ENCODE results near the gene GLB1L2. TPM values are rescaled to one million over a fixed set of nuclear protein-coding genes. Genes with fewer than 3 reads are reported as not detected.

The GLB1L2 gene
- polyA plus RNA-seq, 1 experiment: 0.11 TPM

DNA sequence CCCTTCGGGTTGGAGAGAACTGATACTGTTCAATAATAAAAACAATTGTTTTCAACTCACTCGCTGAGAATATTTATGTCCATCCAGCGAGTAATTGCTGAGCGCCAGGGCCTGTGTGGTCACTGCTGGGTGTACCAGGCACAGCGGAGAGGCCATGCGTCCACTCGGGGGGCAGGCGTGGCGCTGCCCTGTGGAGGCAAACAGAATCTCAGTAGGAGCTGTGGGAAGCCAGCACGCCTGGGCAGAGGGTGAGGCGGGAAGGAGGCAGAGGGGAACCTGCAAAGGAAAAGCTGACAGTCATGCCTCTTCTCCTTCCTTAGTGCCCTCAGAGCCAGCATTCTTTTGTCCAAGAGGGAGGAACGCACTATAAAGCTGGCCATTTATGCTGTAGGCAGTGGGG, 44.2 kb upstream of the GLB1L2 start:
- DNase-seq (ENCODE audit: low read depth, low spot score): no peak
- ChIA-PET POLR2A (no interaction called here), CTCF (no interaction called here)
- H3K4me3 ChIP-seq (ENCODE audit: low read depth, low read length): no peak overlapping the region
- no peaks in the 10 kb centered on the region; the same call in 1 of the 2 replicates for H3K9me3 ChIP-seq (ENCODE audit: control insufficient read depth, insufficient read depth, low read length)
- H3K27ac ChIP-seq (ENCODE audit: low read depth, low read length): no peak overlapping the region
- no peaks in the 10 kb centered on the region for H3K27me3 ChIP-seq (ENCODE audit: control insufficient read depth, insufficient read depth, low read length)
- TF ChIP-seq, protein P1, sequence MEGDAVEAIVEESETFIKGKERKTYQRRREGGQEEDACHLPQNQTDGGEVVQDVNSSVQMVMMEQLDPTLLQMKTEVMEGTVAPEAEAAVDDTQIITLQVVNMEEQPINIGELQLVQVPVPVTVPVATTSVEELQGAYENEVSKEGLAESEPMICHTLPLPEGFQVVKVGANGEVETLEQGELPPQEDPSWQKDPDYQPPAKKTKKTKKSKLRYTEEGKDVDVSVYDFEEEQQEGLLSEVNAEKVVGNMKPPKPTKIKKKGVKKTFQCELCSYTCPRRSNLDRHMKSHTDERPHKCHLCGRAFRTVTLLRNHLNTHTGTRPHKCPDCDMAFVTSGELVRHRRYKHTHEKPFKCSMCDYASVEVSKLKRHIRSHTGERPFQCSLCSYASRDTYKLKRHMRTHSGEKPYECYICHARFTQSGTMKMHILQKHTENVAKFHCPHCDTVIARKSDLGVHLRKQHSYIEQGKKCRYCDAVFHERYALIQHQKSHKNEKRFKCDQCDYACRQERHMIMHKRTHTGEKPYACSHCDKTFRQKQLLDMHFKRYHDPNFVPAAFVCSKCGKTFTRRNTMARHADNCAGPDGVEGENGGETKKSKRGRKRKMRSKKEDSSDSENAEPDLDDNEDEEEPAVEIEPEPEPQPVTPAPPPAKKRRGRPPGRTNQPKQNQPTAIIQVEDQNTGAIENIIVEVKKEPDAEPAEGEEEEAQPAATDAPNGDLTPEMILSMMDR (IDR thresholded peaks at IDR 0.05; ENCODE audit: low read depth, low read length): no peak

GRCh38 chr11:134288486-134288885, 43.3 kb upstream of the GLB1L2 start:
- Histone ChIP-seq H3K27ac (ENCODE audit: low read depth, low read length) (no peak overlapping the region), H3K9me3 (ENCODE audit: control insufficient read depth, insufficient read depth, low read length) (no peaks in the 10 kb centered on the region; the same call in 1 of the 2 replicates), H3K27me3 (ENCODE audit: control insufficient read depth, insufficient read depth, low read length) (no peaks in the 10 kb centered on the region), H3K4me3 (ENCODE audit: low read depth, low read length) (no peak overlapping the region)
- CTCF ChIA-PET: no interaction called here
- no peak for DNase-seq (ENCODE audit: low read depth, low spot score)
- TF ChIP-seq, protein P1 (IDR thresholded peaks at IDR 0.05; ENCODE audit: low read depth, low read length): no peak
- POLR2A ChIA-PET: no interaction called here

DNA sequence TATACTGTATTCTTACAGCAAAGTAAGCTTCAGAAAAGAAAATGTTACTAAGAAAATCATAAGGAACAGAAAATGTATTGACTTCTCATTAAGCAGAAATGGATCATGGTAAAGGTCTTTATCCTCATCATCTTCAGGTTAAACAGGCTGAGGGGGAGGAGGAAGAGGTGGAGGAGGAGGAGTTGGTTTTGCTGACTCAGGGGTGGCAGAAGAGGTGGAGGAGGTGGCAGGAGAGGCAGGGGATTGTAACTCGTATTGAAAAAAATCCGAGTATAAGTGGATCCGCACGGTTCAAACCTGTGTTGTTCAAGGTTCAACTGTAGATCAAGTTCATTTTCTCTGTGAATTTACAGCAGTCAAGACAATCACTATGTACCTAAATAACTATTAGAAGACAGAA, 42.6 kb upstream of the GLB1L2 start:
- ChIA-PET CTCF (no interaction called here), POLR2A (no interaction called here)
- no peak overlapping the region for H3K27ac ChIP-seq (ENCODE audit: low read depth, low read length)
- H3K9me3 ChIP-seq (ENCODE audit: control insufficient read depth, insufficient read depth, low read length): no peaks in the 10 kb centered on the region; the same call in 1 of the 2 replicates
- TF ChIP-seq, protein P1 (IDR thresholded peaks at IDR 0.05; ENCODE audit: low read depth, low read length): no peak
- no peaks in the 10 kb centered on the region for H3K27me3 ChIP-seq (ENCODE audit: control insufficient read depth, insufficient read depth, low read length)
- H3K4me3 ChIP-seq (ENCODE audit: low read depth, low read length): no peak overlapping the region
- DNase-seq (ENCODE audit: low read depth, low spot score): no peak

- no peak for DNase-seq (ENCODE audit: low read depth, low spot score)
- H3K4me3 ChIP-seq (ENCODE audit: low read depth, low read length): no peak overlapping the region
- H3K9me3 ChIP-seq (ENCODE audit: control insufficient read depth, insufficient read depth, low read length): no peaks in the 10 kb centered on the region; the same call in 1 of the 2 replicates
- TF ChIP-seq, protein P1 (IDR thresholded peaks at IDR 0.05; ENCODE audit: low read depth, low read length): no peak
- no peak overlapping the region for H3K27ac ChIP-seq (ENCODE audit: low read depth, low read length)
- ChIA-PET POLR2A (no interaction called here), CTCF (no interaction called here)
- no peaks in the 10 kb centered on the region for H3K27me3 ChIP-seq (ENCODE audit: control insufficient read depth, insufficient read depth, low read length)
Measured at GRCh38 chr11:134289789-134290188, 42.0 kb upstream of the GLB1L2 start.

DNA sequence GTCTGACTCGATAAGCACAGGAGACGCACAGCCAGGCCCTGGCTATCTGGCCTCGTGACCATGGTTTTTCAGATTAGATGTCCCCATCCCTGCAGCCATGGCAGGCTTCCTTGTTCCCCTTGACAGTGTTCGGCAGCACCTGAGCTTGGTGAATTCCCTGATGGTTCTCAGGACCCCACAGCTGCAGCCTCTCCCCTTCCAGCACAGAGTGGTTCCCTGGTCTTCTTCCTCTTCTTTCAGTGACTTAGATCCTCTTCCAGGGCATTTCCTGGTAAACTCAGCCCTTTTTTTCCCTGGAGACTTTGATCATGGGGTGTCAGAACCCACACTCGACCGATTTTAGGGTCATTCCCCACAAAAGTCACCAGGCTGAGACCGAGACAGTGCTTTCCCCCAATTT, 41.1 kb upstream of the GLB1L2 start:
- TF ChIP-seq, protein P1 (IDR thresholded peaks at IDR 0.05; ENCODE audit: low read depth, low read length): no peak
- H3K4me3 ChIP-seq (ENCODE audit: low read depth, low read length): no peak overlapping the region

More for the DNA sequence above, 41.1 kb upstream of the GLB1L2 start:
- CTCF ChIA-PET: no interaction called here
- Histone ChIP-seq H3K9me3 (ENCODE audit: control insufficient read depth, insufficient read depth, low read length) (no peaks in the 10 kb centered on the region; the same call in 1 of the 2 replicates), H3K27ac (ENCODE audit: low read depth, low read length) (no peak overlapping the region), H3K27me3 (ENCODE audit: control insufficient read depth, insufficient read depth, low read length) (no peaks in the 10 kb centered on the region)
- POLR2A ChIA-PET: interaction anchor here (0.6 kb wide), 1 partner anchor 19 kb away, joined by 3 read pairs; no protein-coding TSS in a partner anchor
- DNase-seq (ENCODE audit: low read depth, low spot score): no peak
